Activated CD8-positive, alpha-beta memory T cell treated with anti-CD3 and anti-CD28 coated beads for 48 hours (primary cell): Measurements from ENCODE around the gene PRKAA1.
"Not testable (repeated sequence)": the region's sequence is repeated elsewhere in the genome, so short reads cannot be mapped to it uniquely, and the experiment has no call there.

Experiments used
- DNase-seq, 3 experiments: peaks; one replicate each; pipeline ENCODE4 v3.0.0-alpha.2; 2020; ENCODE audit warnings: low read depth in 2 of 3, low spot score in 2 of 3

The PRKAA1 gene

DNA sequence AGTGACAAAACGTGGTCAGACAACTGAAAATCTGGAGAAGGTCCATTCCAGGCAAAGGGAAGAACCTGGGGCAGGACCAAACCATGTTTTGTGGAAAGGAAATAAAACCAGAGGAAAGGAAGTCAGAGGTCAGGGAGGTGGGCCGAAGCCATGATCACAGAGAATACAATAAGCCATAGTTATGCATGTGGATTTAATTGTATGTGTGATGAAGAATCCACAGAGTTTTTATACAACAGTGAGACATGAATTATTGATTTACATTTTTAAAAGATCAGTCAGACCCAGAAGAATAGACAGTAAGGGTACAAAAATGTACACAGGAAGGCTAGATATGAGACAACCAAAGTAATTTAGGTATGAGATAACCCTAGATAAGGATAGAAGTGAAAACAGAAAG, 63.2 kb downstream of the PRKAA1 start:
- no peak for DNase-seq

DNA sequence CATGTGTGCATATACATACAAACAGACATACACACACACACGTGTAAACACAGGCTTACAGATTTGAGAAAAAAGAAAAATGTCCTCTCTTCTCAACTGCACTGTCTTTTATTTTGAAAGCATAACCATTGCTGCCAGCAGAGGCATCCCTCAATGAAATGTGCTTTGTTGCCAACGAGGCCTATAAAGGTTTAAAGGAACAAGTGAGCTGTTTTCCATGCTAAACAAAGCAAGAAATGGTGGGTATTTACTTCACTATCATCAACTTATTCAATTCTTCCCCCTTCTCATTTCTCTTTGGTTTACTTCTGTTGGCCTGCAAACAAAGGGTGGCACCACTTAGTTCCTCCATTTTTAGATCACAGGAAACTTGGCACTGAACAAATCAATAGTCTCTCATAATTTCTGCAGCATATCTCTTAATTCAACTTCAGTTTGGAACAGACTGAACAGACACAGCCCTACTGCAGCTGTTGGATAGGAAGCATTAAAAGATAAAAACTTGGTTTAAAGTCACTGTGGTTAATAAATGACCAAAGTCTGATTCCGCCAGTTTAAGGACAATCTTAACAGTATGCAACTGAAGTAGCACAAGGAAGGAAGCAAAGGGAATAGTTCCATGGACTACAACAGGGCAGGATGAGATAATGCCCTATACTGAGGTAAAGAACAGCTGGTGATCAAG, 64.2 kb downstream of the PRKAA1 start:
- no peak for DNase-seq

- DNase-seq, result no peak
These were observed 64.7 kb downstream of the PRKAA1 start for GRCh38 chr5:40733434-40733833.

- DNase-seq, result not testable (repeated sequence)
These were observed 75.7 kb downstream of the PRKAA1 start for GRCh38 chr5:40722497-40722911.

- DNase-seq, result no peak
These were observed 78.1 kb downstream of the PRKAA1 start for GRCh38 chr5:40720069-40720468.

DNA sequence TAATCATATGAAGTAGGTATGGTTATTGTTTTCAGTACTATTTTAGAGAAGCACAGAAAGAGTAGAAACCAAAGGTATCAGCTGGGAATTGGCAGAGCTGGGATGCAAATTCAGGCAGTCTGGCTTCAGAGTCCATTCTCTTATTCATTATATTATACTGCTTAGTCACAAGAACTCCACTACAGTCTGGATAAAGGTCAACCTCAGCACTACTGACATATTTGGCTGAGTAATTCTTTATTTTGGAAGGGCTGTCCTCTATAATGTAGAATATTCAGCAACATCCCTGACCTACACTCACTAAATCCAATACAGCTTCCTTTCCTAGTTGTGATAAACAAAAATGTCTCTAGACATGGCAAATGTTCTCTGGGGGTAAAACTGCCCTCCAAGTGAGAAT, 80.9 kb downstream of the PRKAA1 start:
- no peak for DNase-seq

DNA sequence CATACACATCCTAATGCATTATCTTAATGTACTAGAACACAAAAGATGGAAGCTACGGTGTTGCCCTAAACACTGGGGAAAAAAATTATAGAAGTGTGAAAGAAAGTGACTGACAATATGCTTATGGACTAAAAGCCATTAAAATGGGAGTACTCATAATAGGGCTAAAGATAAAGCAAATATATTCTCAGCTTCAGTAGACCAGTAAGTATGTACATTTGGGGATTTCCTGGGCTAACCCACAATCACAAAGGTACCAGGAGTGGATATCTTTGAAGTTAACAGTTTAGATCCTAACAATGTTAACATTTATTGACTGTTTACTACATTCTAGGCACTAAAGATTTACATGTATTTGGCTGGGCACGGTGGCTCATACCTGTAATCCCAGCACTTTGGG, 81.6 kb downstream of the PRKAA1 start:
- DNase-seq, result no peak

DNA sequence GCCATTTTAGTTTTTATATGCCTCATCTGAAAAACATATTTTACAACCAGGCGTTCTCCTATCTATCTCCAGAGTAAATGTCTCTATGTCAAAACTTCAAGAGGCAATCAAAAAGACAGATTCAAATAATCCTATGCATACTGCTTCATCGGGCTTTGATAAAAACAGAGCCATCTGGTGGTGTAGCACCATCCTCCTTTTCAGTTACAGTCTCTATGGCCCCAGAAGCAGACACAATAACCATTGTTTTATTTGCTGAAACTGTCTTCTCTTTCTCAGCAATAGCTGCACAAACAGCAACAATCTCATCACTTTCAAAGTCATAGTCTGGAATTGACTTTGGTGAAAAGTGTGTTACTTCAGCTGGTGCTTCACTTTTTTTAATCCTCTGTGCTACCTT, 82.2 kb downstream of the PRKAA1 start:
- no peak for DNase-seq

GRCh38 chr5:40714001-40714400, 84.2 kb downstream of the PRKAA1 start:
- DNase-seq, result no peak

DNA sequence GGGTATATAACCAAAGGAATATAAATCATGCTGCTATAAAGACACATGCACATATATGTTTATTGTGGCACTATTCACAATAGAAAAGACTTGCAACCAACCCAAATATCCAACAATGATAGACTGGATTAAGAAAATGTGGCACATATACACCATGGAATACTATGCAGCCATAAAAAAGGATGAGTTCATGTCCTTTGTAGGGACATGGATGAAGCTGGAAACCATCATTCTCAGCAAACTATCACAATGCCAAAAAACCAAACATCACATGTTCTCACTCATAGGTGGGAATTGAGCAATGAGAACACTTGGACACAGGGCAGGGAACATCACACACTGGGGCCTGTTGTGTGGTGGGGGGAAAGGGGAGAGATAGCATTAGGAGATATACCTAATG, 87.6 kb downstream of the PRKAA1 start:
- not testable (repeated sequence) for DNase-seq
